HAP-1 (cell line): ENCODE measurements around the gene HNRNPAB.
"Not testable (repeated sequence)": the region's sequence is repeated elsewhere in the genome, so short reads cannot be mapped to it uniquely, and the experiment has no call there.

Experiments used
- DNase-seq, 2 experiments: peaks; one replicate each; pipeline ENCODE4 v3.0.0-alpha.2; 2016 to 2020; ENCODE audit warnings: low spot score in 2 of 2
- H3K27me3 ChIP-seq: fragments of 250-450 bp; sonication (Bioruptor Pico); 2 replicates; pipeline ENCODE4 v1.5.1; 2020; ENCODE audit warnings: low read depth, mild to moderate bottlenecking, moderate library complexity
- H3K36me3 ChIP-seq: fragments of 250-450 bp; sonication (Bioruptor Pico); replicated peaks from 2 replicates; pipeline ENCODE4 v1.5.1; 2020; ENCODE audit warnings: mild to moderate bottlenecking
- H3K4me1 ChIP-seq: fragments of 250-450 bp; sonication (Bioruptor Pico); 2 replicates; pipeline ENCODE4 v1.5.1; 2020; ENCODE audit warnings: mild to moderate bottlenecking
- H3K4me3 ChIP-seq: fragments of 250-450 bp; sonication (Bioruptor Pico); 2 replicates; pipeline ENCODE4 v1.5.1; 2020; ENCODE audit warnings: mild to moderate bottlenecking, moderate library complexity
- H3K9me3 ChIP-seq: fragments of 250-450 bp; sonication (Bioruptor Pico); 2 replicates; pipeline ENCODE4 v1.5.1; 2020; ENCODE audit warnings: mild to moderate bottlenecking, moderate library complexity
- in situ Hi-C: fragments of 300-500 bp; cut with MboI; formaldehyde crosslinking; loops from 3 replicates; pipeline ENCODE4 v1.14.3; 2020; ENCODE audit warnings: low sequenced_read_pairs, inconsistent platforms, mixed read lengths

Gene HNRNPAB

DNA sequence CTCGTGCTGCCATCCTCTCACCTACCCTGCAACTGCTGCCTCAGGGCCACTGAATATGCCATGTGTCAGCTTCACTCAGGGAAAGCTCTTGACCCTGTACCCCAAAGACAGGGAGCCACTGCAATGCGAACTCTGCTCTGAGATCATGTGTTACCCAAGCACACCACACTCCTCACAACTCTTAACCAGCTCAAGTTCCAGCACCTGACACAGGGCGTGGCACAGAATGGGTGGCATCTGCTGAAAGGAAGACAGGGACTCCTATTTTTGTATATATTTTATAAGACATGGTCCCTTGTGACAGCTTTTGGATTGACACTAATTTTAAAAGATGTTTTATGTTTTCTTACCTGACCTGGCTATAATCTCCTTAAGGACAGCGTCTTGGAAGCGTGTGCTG lies 17.5 kb downstream of the HNRNPAB start:
- H3K4me3 ChIP-seq: no peak overlapping the region
- no peak for DNase-seq
- H3K27me3 ChIP-seq: no peaks in the 10 kb centered on the region
- in situ Hi-C loops: no loop called here
- H3K36me3 ChIP-seq: peaks cover 73% of the 10 kb centered on the region
- no peaks in the 10 kb centered on the region for H3K9me3 ChIP-seq
- H3K4me1 ChIP-seq: 0 out of 2 replicates have a peak, but pooled peaks cover 4% of the 10 kb centered on the region

DNA sequence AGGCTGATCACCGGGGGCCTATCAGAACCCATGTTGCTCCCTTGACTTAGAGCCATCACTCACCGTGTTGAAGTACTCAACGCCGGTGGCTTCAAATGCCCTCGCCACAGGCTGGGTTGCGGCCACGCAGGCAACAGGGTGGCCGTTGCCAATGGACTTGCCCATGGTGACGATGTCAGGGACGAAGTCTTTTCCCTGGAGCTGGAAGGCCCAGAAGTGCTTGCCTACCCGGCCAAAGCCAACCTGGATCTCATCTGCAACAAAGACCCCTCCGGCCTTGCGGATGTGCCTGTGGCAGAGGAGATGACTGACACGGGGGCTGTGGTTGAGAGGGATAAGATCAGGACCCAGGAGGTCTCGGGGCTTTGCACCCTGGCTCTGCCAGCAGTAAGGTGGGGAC lies 18.0 kb downstream of the HNRNPAB start:
- Histone ChIP-seq H3K4me3 (no peak overlapping the region), H3K4me1 (0 out of 2 replicates have a peak, but pooled peaks cover 4% of the 10 kb centered on the region), H3K27me3 (no peaks in the 10 kb centered on the region), H3K36me3 (peaks cover 72% of the 10 kb centered on the region), H3K9me3 (no peaks in the 10 kb centered on the region)
- in situ Hi-C loops: no loop called here
- DNase-seq: no peak

- peaks cover 79% of the 10 kb centered on the region for H3K36me3 ChIP-seq
- H3K27me3 ChIP-seq: no peaks in the 10 kb centered on the region
- DNase-seq: no peak
- in situ Hi-C loops: no loop called here
- no peaks in the 10 kb centered on the region for H3K9me3 ChIP-seq
- H3K4me3 ChIP-seq: no peak overlapping the region
- 0 out of 2 replicates have a peak, but pooled peaks cover 3% of the 10 kb centered on the region for H3K4me1 ChIP-seq
Measured at GRCh38 chr5:178223196-178223773, 19.0 kb downstream of the HNRNPAB start.

GRCh38 chr5:178223828-178224335 lies 19.5 kb downstream of the HNRNPAB start:
- in situ Hi-C loops: no loop called here

GRCh38 chr5:178224403-178224802 lies 20.1 kb downstream of the HNRNPAB start:
- no peak for DNase-seq
- Histone ChIP-seq H3K36me3 (peaks cover 84% of the 10 kb centered on the region), H3K9me3 (no peaks in the 10 kb centered on the region), H3K4me1 (no peaks in the 10 kb centered on the region), H3K4me3 (no peak overlapping the region), H3K27me3 (no peaks in the 10 kb centered on the region)
- in situ Hi-C loops: no loop called here

More at GRCh38 chr5:178223828-178224335, 19.5 kb downstream of the HNRNPAB start:
- H3K4me1 ChIP-seq: no peaks in the 10 kb centered on the region
- H3K9me3 ChIP-seq: no peaks in the 10 kb centered on the region
- H3K27me3 ChIP-seq: no peaks in the 10 kb centered on the region
- peaks cover 80% of the 10 kb centered on the region for H3K36me3 ChIP-seq
- DNase-seq: no peak
- no peak overlapping the region for H3K4me3 ChIP-seq

DNA sequence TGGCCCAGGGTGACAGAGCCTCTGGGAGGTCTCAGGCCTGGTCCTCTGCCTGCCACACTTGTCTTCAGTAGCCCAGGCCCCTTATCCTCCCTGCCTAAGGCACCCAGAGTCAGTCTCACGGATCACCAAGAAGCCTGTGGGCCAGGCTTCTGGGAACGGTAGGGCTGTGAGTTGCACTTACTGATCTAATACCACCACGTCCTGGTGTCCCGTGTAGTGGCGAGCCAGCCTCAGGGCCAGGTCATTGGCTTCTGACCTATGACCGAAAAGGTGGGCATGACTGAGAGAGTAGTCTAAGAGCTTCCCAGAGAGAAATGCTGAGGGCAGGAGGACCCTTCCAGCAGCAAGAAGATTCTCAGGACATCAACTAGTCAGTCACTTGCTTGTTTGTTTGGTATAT lies 20.8 kb downstream of the HNRNPAB start:
- Histone ChIP-seq H3K4me1 (no peaks in the 10 kb centered on the region), H3K4me3 (no peak overlapping the region), H3K36me3 (peaks cover 87% of the 10 kb centered on the region), H3K9me3 (no peaks in the 10 kb centered on the region), H3K27me3 (no peaks in the 10 kb centered on the region)
- DNase-seq: no peak
- in situ Hi-C loops: no loop called here

DNA sequence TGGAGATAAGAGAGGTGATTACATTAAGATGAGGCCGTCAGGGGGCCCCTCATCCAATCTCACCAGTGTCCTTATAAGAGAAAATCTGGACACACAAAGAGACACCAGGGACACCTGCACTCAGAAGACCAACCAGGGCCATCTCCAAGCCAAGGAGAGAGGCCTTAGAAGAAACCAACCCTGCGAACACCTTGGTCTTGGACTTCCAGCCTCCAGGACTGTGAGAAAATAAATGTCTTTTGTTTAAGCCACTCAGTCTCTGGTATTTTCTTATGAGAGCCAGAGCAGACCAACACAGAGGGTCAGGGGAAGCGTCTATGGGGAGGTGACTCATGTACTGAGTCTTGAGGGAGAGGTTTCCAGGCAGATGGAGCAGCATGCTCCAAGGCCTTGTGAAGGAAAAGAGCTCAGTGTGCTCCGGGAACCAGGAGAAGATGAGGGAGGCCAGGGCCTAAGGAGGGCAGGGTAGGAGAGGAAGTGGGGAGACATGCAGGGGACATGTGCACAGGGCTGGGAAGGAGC lies 22.9 kb downstream of the HNRNPAB start:
- DNase-seq: no peak
- in situ Hi-C loops: no loop called here
- Histone ChIP-seq H3K9me3 (no peaks in the 10 kb centered on the region), H3K27me3 (no peaks in the 10 kb centered on the region), H3K4me1 (peaks cover 8% of the 10 kb centered on the region), H3K36me3 (peaks cover 88% of the 10 kb centered on the region), H3K4me3 (no peak overlapping the region)

DNA sequence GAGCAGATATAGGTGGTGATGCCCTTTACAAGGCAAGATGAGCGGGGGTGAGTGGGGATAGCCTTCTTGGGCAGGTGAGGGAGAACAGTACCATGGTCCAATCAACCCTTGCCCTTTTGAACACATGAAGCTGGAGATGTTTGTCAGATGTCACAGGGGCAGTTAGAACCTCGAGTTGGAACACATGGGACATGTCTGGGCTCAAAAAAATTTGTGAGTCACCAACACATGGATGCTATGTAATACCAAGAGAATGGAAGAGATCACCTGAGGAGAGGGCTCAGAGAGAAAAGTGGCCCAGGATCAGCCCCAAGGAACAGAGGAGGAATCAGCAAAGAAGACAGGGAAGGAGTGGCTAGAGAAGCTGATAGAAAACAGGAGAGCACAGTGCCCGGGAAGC lies 23.6 kb downstream of the HNRNPAB start:
- no peaks in the 10 kb centered on the region for H3K27me3 ChIP-seq
- in situ Hi-C loops: no loop called here
- no peak for DNase-seq
- no peaks in the 10 kb centered on the region for H3K9me3 ChIP-seq
- H3K4me3 ChIP-seq: no peak overlapping the region
- H3K36me3 ChIP-seq: peaks cover 81% of the 10 kb centered on the region
- H3K4me1 ChIP-seq: peaks cover 8% of the 10 kb centered on the region

DNA sequence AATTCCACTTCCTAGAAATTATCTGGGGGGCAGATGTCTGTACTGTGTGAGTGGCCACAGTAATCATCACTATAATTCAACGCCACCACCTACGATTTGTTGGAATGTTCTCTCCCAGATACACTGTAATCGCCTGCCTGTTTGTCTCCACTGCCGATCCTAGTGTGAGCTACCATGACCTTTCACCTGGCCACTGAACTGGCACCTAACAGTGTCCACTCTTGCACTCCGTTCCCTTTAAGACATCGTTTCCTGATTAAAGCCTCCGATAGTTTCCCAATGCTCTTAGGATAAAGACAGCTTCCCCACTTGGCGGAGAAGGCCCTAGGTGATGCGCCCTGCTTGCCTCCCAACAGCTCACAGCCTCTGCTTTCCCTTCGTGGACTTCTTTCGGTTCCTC lies 24.3 kb downstream of the HNRNPAB start:
- Histone ChIP-seq H3K9me3 (no peaks in the 10 kb centered on the region), H3K4me1 (peaks cover 8% of the 10 kb centered on the region), H3K27me3 (no peaks in the 10 kb centered on the region), H3K4me3 (no peak overlapping the region), H3K36me3 (peaks cover 77% of the 10 kb centered on the region)
- in situ Hi-C loops: no loop called here
- no peak for DNase-seq

- in situ Hi-C loops, H3K27me3 ChIP-seq, H3K9me3 ChIP-seq, H3K4me1 ChIP-seq, H3K4me3 ChIP-seq, DNase-seq: not testable (repeated sequence)
- H3K36me3 ChIP-seq: peaks cover 72% of the 10 kb centered on the region
Measured at GRCh38 chr5:178229111-178229510, 24.8 kb downstream of the HNRNPAB start.

- no peak overlapping the region for H3K4me3 ChIP-seq
- H3K36me3 ChIP-seq: peaks cover 64% of the 10 kb centered on the region
- no peak for DNase-seq
- peaks cover 8% of the 10 kb centered on the region for H3K4me1 ChIP-seq
- in situ Hi-C loops: no loop called here
- no peaks in the 10 kb centered on the region for H3K27me3 ChIP-seq
- no peaks in the 10 kb centered on the region for H3K9me3 ChIP-seq
Measured at GRCh38 chr5:178229861-178230260, 25.5 kb downstream of the HNRNPAB start.

DNA sequence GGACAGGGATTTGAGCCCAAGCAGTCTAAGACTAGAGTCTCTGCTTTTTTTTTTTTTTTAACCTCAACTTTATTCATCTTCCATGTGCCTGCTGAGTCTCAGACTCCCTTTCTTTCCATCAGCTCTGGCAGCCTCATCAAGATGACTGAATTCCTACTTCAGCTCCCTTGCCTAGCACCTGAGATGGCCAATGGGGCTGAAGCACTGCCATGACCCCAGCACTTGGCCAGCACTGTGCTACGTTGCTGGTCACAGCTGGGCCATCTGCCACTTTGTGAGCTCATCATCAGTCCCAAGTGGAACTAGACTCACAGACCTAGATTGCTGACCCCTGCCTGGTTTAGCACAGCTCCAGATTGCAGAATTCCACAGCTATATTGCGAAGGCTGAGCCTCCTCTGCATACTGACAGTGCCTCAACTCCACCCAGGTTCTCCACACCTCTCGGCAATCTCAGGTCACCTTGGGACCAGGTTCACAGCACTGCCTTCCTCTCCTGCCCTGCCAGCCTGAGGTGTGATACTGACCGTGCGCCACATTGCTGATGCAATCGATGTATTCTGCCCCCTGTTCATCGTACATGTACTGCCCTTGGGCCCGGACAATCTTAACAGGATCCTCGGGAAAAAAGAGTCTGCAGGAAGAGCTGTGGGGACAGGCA lies 26.7 kb downstream of the HNRNPAB start:
- no peaks in the 10 kb centered on the region for H3K9me3 ChIP-seq
- H3K4me3 ChIP-seq: peak overlapping the region; percentile 73
- peaks cover 8% of the 10 kb centered on the region for H3K4me1 ChIP-seq
- peaks cover 56% of the 10 kb centered on the region for H3K36me3 ChIP-seq
- H3K27me3 ChIP-seq: no peaks in the 10 kb centered on the region
- in situ Hi-C loops: no loop called here
- DNase-seq: no peak

- Histone ChIP-seq H3K4me3 (peak overlapping the region; percentile 73), H3K9me3 (no peaks in the 10 kb centered on the region), H3K27me3 (no peaks in the 10 kb centered on the region), H3K36me3 (peaks cover 50% of the 10 kb centered on the region), H3K4me1 (peaks cover 8% of the 10 kb centered on the region)
- in situ Hi-C loops: no loop called here
- DNase-seq: no peak
Measured at GRCh38 chr5:178231539-178232123, 27.3 kb downstream of the HNRNPAB start.
